ENCODE results near the gene ITFG2. TPM values are rescaled to one million over a fixed set of nuclear protein-coding genes. Genes with fewer than 3 reads are reported as not detected.
"Not testable (repeated sequence)": the region's sequence is repeated elsewhere in the genome, so short reads cannot be mapped to it uniquely, and the experiment has no call there.

Gene ITFG2
- total RNA-seq, 4 donors from 2014 or later = 29.5 to 90.6 (median 48.4) TPM

DNA sequence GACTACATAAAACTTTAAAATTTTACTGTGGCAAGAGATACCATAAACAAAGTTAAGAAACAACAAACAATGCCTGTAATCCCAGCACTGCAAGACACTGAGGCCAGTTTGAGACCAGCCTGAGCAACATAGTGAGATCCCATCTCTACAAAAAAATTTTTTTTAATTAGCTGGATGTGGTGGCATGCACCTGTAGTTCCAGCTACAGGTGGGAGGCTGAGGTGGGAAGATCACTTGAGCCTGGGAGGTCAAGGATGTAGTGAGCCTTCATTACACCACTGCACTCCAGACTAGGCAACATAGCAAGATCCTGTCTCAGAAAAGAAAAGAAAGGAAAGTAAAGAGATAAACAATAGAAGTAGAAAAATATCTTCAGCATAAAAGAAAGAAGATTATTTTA, 47.7 kb downstream of the ITFG2 start:
- Histone ChIP-seq H3K4me1 (peaks cover 0 to 8% (median 6%) of the 10 kb centered on the region in 4 donors), H3K4me3 (no peak overlapping the region), H3K9me3 (no peaks in the 10 kb centered on the region), H3K27me3 (no peaks in the 10 kb centered on the region), H3K36me3 (no peaks in the 10 kb centered on the region), H3K27ac (no peak overlapping the region)
- in situ Hi-C loops (cut with MboI; ENCODE audit: low pct_ligation_motif_present in 1 of 4, low pct_unique_long_range_greater_than_20kb in 1 of 4, low sequenced_read_pairs in 3 of 4) = loop anchor here (25.0 kb wide), 1 partner anchor 177 kb away; no protein-coding TSS in a partner anchor
- intact Hi-C loops (cut with DNase I; ENCODE audit: low total_unique reads) = loop anchor here (1.0 kb wide), 1 partner anchor 157 kb away; no protein-coding TSS in a partner anchor
- TF ChIP-seq POLR2AphosphoS5 (IDR thresholded peaks at IDR 0.05) (no peak), EP300 (IDR thresholded peaks at IDR 0.05; ENCODE audit: low read depth) (no peak), POLR2A (IDR thresholded peaks at IDR 0.05) (no peak), CTCF (IDR thresholded peaks at IDR 0.05) (no peak)
- DNase-seq = no peak

- DNase-seq = no peak
- H3K4me3 ChIP-seq = no peak overlapping the region
- H3K27me3 ChIP-seq = no peaks in the 10 kb centered on the region
- WGBS, 2 donors (ENCODE audit: low coverage in 1 of 2) = 93 to 100% methylated on average over 1 to 7 of the region's 7 CpGs
- no peak for TF ChIP-seq POLR2A (IDR thresholded peaks at IDR 0.05)
- no peak for TF ChIP-seq POLR2AphosphoS5 (IDR thresholded peaks at IDR 0.05)
- H3K36me3 ChIP-seq = no peaks in the 10 kb centered on the region
- no peaks in the 10 kb centered on the region for H3K9me3 ChIP-seq
- in situ Hi-C loops (cut with MboI; ENCODE audit: low pct_ligation_motif_present in 1 of 4, low pct_unique_long_range_greater_than_20kb in 1 of 4, low sequenced_read_pairs in 3 of 4) (loop anchor here (25.0 kb wide), 1 partner anchor 174 kb away; no protein-coding TSS in a partner anchor), intact Hi-C loops (cut with DNase I; ENCODE audit: low total_unique reads) (no loop called here)
- H3K4me1 ChIP-seq = no peaks in the 10 kb centered on the region
- no peak overlapping the region for H3K27ac ChIP-seq
These were observed 50.4 kb downstream of the ITFG2 start for GRCh38 chr12:2862876-2863275.

DNA sequence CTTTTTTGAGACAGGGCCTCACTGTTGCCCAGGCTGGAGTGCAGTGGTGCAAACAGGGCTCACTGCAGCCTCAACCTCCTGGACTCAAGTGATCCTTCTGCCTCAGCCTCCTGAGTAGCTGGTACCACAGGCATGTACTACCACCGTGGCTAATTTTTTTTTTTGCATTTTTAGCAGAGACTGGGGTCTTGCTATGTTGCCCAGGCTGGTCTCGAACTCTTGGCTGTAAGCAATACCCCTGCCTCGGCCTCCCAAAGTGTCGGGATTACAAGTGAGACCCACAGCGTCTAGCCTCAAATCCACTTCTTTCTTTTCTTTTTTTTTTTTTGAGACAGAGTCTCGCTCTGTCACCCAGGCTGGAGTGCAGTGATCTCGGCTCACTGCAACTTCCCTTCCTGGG, 50.9 kb downstream of the ITFG2 start:
- in situ Hi-C loops (cut with MboI; ENCODE audit: low pct_ligation_motif_present in 1 of 4, low pct_unique_long_range_greater_than_20kb in 1 of 4, low sequenced_read_pairs in 3 of 4) = loop anchor here (25.0 kb wide), 1 partner anchor 174 kb away; no protein-coding TSS in a partner anchor
- H3K27me3 ChIP-seq; H3K27ac ChIP-seq; H3K36me3 ChIP-seq; H3K4me3 ChIP-seq; H3K9me3 ChIP-seq; intact Hi-C loops (cut with DNase I; ENCODE audit: low total_unique reads); H3K4me1 ChIP-seq; DNase-seq: not testable (repeated sequence)
- 93 to 95% methylated on average over 6 to 7 of the region's 7 CpGs for WGBS, 2 donors (ENCODE audit: low coverage in 1 of 2)

- intact Hi-C loops (cut with DNase I; ENCODE audit: low total_unique reads) (no loop called here), in situ Hi-C loops (cut with MboI; ENCODE audit: low pct_ligation_motif_present in 1 of 4, low pct_unique_long_range_greater_than_20kb in 1 of 4, low sequenced_read_pairs in 3 of 4) (loop anchor here (25.0 kb wide), 1 partner anchor 173 kb away; no protein-coding TSS in a partner anchor)
- TF ChIP-seq EP300 (IDR thresholded peaks at IDR 0.05; ENCODE audit: low read depth) = no peak
- DNase-seq = no peak
- Histone ChIP-seq H3K4me1 (no peaks in the 10 kb centered on the region), H3K36me3 (no peaks in the 10 kb centered on the region), H3K4me3 (no peak overlapping the region), H3K27ac (no peak overlapping the region), H3K27me3 (no peaks in the 10 kb centered on the region), H3K9me3 (no peaks in the 10 kb centered on the region)
- WGBS, 2 donors (ENCODE audit: low coverage in 1 of 2) = 93% methylated on average over 3 to 9 of the region's 9 CpGs
These were observed 51.7 kb downstream of the ITFG2 start for GRCh38 chr12:2864198-2864597.

DNA sequence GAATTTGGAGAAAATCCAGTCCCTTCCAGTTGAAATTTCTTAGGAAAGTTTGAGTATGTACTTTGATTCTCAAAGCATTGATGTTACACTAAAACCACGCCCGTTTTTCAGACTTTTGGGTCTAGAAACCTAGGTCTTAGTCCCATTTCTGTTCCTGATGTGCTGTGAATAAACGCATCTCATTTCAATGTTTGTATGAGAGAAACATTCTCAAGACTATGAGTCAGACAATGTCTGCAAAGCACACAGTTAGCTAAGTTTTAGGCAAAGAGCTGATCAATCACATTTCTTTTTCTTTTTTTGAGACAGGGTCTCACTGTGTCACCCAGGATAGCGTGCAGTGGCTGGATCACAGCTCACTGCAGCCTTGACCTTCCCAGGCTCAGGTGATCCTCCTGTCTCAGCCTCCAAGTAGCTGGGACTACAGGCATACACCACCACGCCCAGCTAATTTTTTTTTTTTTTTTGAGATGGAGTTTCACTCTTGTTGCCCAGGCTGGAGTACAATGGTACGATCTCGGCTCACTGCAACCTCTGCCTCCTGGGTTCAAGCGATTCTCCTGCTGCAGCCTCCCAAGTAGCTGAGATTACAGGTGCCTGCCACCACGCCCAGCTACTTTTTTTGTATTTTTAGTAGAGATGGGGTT, 56.6 kb downstream of the ITFG2 start:
- in situ Hi-C loops (cut with MboI; ENCODE audit: low pct_ligation_motif_present in 1 of 4, low pct_unique_long_range_greater_than_20kb in 1 of 4, low sequenced_read_pairs in 3 of 4) = loop anchor here (25.0 kb wide), 1 partner anchor 168 kb away; no protein-coding TSS in a partner anchor
- H3K27me3 ChIP-seq; H3K27ac ChIP-seq; intact Hi-C loops (cut with DNase I; ENCODE audit: low total_unique reads); H3K4me1 ChIP-seq; DNase-seq; H3K9me3 ChIP-seq; H3K4me3 ChIP-seq; H3K36me3 ChIP-seq: not testable (repeated sequence)
- 90 to 91% methylated on average over 5 to 9 of the region's 9 CpGs for WGBS, 2 donors (ENCODE audit: low coverage in 1 of 2)

Other genes starting within 250 kb of the ITFG2 start
- 10 to 100 TPM; 35.4 to 82.4 (median 49.2) TPM for gene FKBP4, start 17.7 kb upstream of the ITFG2 start, total RNA-seq
- gene NRIP2, start 22.4 kb downstream of the ITFG2 start, total RNA-seq = under 1 TPM in 3 of 4 donors, not detected in 1; 0.14 to 0.32 (median 0.20) TPM
- not detected for gene TEX52, start 44.4 kb downstream of the ITFG2 start, total RNA-seq
- 1 to 10 TPM in 3 of 4 donors, not detected in 1; 1.6 to 5.2 (median 2.2) TPM for gene FOXM1, start 64.5 kb downstream of the ITFG2 start, total RNA-seq
- gene RHNO1, start 64.6 kb downstream of the ITFG2 start, total RNA-seq = 10 to 100 TPM in 2 of 4 donors, 1 to 10 TPM in 2; 5.4 to 16.8 (median 8.6) TPM
- gene TULP3, start 78.2 kb downstream of the ITFG2 start, total RNA-seq = 10 to 100 TPM in 3 of 4 donors, 1 to 10 TPM in 1; 7.4 to 21.3 (median 16.9) TPM
- 10 to 100 TPM in 1 of 4 donors, 1 to 10 TPM in 3; 4.2 to 29.7 (median 6.3) TPM for gene TEAD4, start 146.7 kb downstream of the ITFG2 start, total RNA-seq